Left lung (tissue), 10 donors: ENCODE data around the gene RAB4B. TPM values are rescaled to one million over a fixed set of nuclear protein-coding genes. Genes with fewer than 3 reads are reported as not detected.
"Not testable (repeated sequence)": the region's sequence is repeated elsewhere in the genome, so short reads cannot be mapped to it uniquely, and the experiment has no call there.

Experiments used
- ATAC-seq: fragments of 200-7000 bp; cut with Tn5 transposase; one replicate; pipeline ENCODE4 v1.9.1; 2020; ENCODE audit warnings: moderate library complexity
- DNase-seq, 4 donors: peaks; one replicate each; pipeline ENCODE4 v3.0.0-alpha.2; 2013 to 2020
- H3K27ac ChIP-seq, 2 donors: fragments of 200-600 bp; sonication (generic) in 1 of 2; one replicate each; pipeline versions ENCODE4 v1.5.0 to v1.8.0; 2020 to 2021
- H3K27me3 ChIP-seq, 2 donors: fragments of 200-600 bp; sonication (generic) in 1 of 2; one replicate each; pipeline versions ENCODE4 v1.5.0 to v1.8.0; 2020 to 2021
- H3K36me3 ChIP-seq, 2 donors: fragments of 200-600 bp; sonication (generic) in 1 of 2; one replicate each; pipeline versions ENCODE4 v1.5.0 to v1.8.0; 2020 to 2021
- H3K4me1 ChIP-seq, 2 donors: fragments of 200-600 bp; one replicate each; pipeline ENCODE4 v1.8.0; 2021
- H3K4me3 ChIP-seq, 2 donors: fragments of 200-600 bp; sonication (generic) in 1 of 2; one replicate each; pipeline versions ENCODE4 v1.5.0 to v1.8.0; 2020 to 2021; ENCODE audit warnings: mild to moderate bottlenecking in 1 of 2
- H3K9me3 ChIP-seq, 2 donors: fragments of 200-600 bp; sonication (generic) in 1 of 2; one replicate each; pipeline versions ENCODE4 v1.5.0 to v1.8.0; 2020 to 2021
- intact Hi-C, 2 donors: fragments of 100-400 bp; cut with DNase I; formaldehyde crosslinking; loops; one replicate each; pipeline versions ENCODE4 v1.11.2 to v1.14.2; 2022
- polyA plus RNA-seq, 6 donors: library from polyadenylated mRNA; unstranded; fragments of 120-200 nt; gene quantifications; one replicate each; pipeline ENCODE4 v1.2.1, GENCODE V29; 2013; ENCODE audit not compliant: insufficient read length in 6 of 6
- total RNA-seq, 2 donors: library from RNA; stranded (reverse); fragmentation: NEBNext Ultra II Directional; extraction: Animal tissue kit (Norgen Biotek cat#: 25700); gene quantifications; one replicate each; pipeline ENCODE4 v1.2.1, GENCODE V29; 2021
- donor health status: DM: no; HTN: yes; CAD: no.
- donor health status: DM: no; HTN: no; CAD: no.

The RAB4B gene
- total and polyA plus RNA-seq, 8 donors, result 11.1 to 50.4 (median 13.3) TPM

DNA sequence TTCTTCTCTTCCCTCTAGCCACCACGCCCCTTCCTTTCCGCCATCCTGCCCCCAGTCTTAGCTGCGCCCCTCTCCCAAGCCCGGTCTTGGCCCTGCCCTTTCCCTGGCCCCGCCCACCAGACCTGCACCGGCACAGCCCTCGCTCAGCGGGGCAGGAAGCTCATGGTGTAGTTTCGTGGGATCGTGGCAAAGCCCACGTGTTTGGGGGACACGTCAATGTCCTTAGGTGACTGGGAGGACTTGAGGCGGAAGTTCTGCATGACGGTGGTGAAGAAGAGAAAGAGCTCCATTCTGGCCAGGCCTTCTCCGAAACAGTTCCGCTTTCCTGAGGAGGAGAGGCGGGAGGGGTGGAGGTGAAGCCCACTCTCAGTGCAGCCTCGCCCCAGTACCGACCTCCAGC lies 65.6 kb downstream of the RAB4B start:
- H3K9me3 ChIP-seq, H3K36me3 ChIP-seq, intact Hi-C loops: not testable (repeated sequence)
- DNase-seq (peak in 2 of 4 donors; percentile 75 to 78), ATAC-seq (peak; percentile 84)
- Histone ChIP-seq H3K27ac (peak overlapping the region in 1 of 2 donors; percentile 73), H3K4me1 (peaks cover 0 to 13% of the 10 kb centered on the region in 2 donors), H3K27me3 (peaks cover 0 to 14% of the 10 kb centered on the region in 2 donors), H3K4me3 (peak overlapping the region in 1 of 2 donors; percentile 22)

Other genes starting within 250 kb of the RAB4B start
- gene SHKBP1, start 201.4 kb upstream of the RAB4B start, total RNA-seq, result 100 to 1,000 TPM in 1 of 2 donors, 10 to 100 TPM in 1; 73.9 to 122 TPM
- 10 to 100 TPM; 33.6 to 48.6 (median 42.0) TPM for gene SHKBP1, start 201.4 kb upstream of the RAB4B start, polyA plus RNA-seq
- 100 to 1,000 TPM; 151 to 181 TPM for gene LTBP4, start 176.9 kb upstream of the RAB4B start, total RNA-seq
- 100 to 1,000 TPM; 294 to 519 (median 368) TPM for gene LTBP4, start 176.9 kb upstream of the RAB4B start, polyA plus RNA-seq
- 10 to 100 TPM; 30.0 to 30.2 TPM for gene NUMBL, start 87.6 kb upstream of the RAB4B start, total RNA-seq
- gene NUMBL, start 87.6 kb upstream of the RAB4B start, polyA plus RNA-seq, result 10 to 100 TPM; 12.8 to 18.1 (median 15.1) TPM
- 10 to 100 TPM; 39.2 to 48.1 TPM for gene COQ8B, start 61.4 kb upstream of the RAB4B start, total RNA-seq
- 10 to 100 TPM; 29.8 to 35.2 (median 33.0) TPM for gene COQ8B, start 61.4 kb upstream of the RAB4B start, polyA plus RNA-seq
- 10 to 100 TPM; 23.2 to 25.6 TPM for gene ITPKC, start 61.1 kb upstream of the RAB4B start, total RNA-seq
- gene ITPKC, start 61.1 kb upstream of the RAB4B start, polyA plus RNA-seq, result 10 to 100 TPM; 10.2 to 14.5 (median 13.3) TPM
- 10 to 100 TPM; 15.1 to 17.6 TPM for gene ACTMAP, start 27.8 kb upstream of the RAB4B start, total RNA-seq
- gene ACTMAP, start 27.8 kb upstream of the RAB4B start, polyA plus RNA-seq, result 10 to 100 TPM; 10.3 to 15.3 (median 12.9) TPM
- gene SNRPA, start 27.0 kb upstream of the RAB4B start, total RNA-seq, result 10 to 100 TPM; 46.1 to 79.1 TPM
- 100 to 1,000 TPM; 102 to 126 (median 115) TPM for gene SNRPA, start 27.0 kb upstream of the RAB4B start, polyA plus RNA-seq
- under 1 TPM in 1 of 2 donors, not detected in 1; 0.89 TPM for gene MIA, start 2.7 kb upstream of the RAB4B start, total RNA-seq
- 1 to 10 TPM; 1.7 to 6.7 (median 3.7) TPM for gene MIA, start 2.7 kb upstream of the RAB4B start, polyA plus RNA-seq
- 100 to 1,000 TPM; 139 to 150 TPM for gene EGLN2, start 20.9 kb downstream of the RAB4B start, total RNA-seq
- gene EGLN2, start 20.9 kb downstream of the RAB4B start, polyA plus RNA-seq, result 10 to 100 TPM; 57.0 to 81.1 (median 74.1) TPM
- gene CYP2A6, start 72.2 kb downstream of the RAB4B start, total RNA-seq, result under 1 TPM in 1 of 2 donors, not detected in 1; 0.31 TPM
- gene CYP2A6, start 72.2 kb downstream of the RAB4B start, polyA plus RNA-seq, result 1 to 10 TPM in 2 of 6 donors, under 1 TPM in 4; 0.13 to 1.2 (median 0.62) TPM
- not detected for gene CYP2A7, start 104.0 kb downstream of the RAB4B start, total RNA-seq
- under 1 TPM; 0.18 to 0.49 (median 0.34) TPM for gene CYP2A7, start 104.0 kb downstream of the RAB4B start, polyA plus RNA-seq
- gene CYP2B6, start 213.0 kb downstream of the RAB4B start, total RNA-seq, result 1 to 10 TPM in 1 of 2 donors, under 1 TPM in 1; 0.73 to 1.1 TPM
- under 1 TPM in 5 of 6 donors, not detected in 1; 0.08 to 0.43 (median 0.21) TPM for gene CYP2B6, start 213.0 kb downstream of the RAB4B start, polyA plus RNA-seq